NCI-H526 treated with DMSO at 0.1 percent for 48 hours (cell line): ENCODE results near the gene YKT6.

Source experiments
- DNase-seq: peaks from one replicate; lab custom pipeline; 2025; lab: John Stamatoyannopoulos, UW

YKT6 gene

GRCh38 chr7:44258865-44259546, 58.2 kb downstream of the YKT6 start:
- DNase-seq, result no peak

- no peak for DNase-seq
These were observed 59.0 kb downstream of the YKT6 start for GRCh38 chr7:44259547-44260457.

- no peak for DNase-seq
These were observed 60.5 kb downstream of the YKT6 start for GRCh38 chr7:44261240-44261639.

- no peak for DNase-seq
These were observed 61.3 kb downstream of the YKT6 start for GRCh38 chr7:44262031-44262430.

- no peak for DNase-seq
These were observed 62.7 kb downstream of the YKT6 start for GRCh38 chr7:44263326-44264082.
